Keratinocyte (primary cell): Measurements from ENCODE around the gene NEBL. TPM values are rescaled to one million over a fixed set of nuclear protein-coding genes. Genes with fewer than 3 reads are reported as not detected.

ENCODE experiments used
- DNase-seq: peaks from one replicate; pipeline ENCODE4 v3.0.0-alpha.2; 2011; ENCODE audit warnings: low read depth, missing footprints, low spot score
- FAIRE-seq: peaks from 2 replicates; lab custom pipeline; 2011; peaks lifted over from hg19 to GRCh38; lab: Jason Lieb, UNC
- H2AFZ ChIP-seq: 2 replicates; pipeline ENCODE4 v1.6.0; 2012; ENCODE audit warnings: low read length, control low read depth, inconsistent platforms; ENCODE audit not compliant: control insufficient read depth
- H3K27ac ChIP-seq: 2 replicates; pipeline ENCODE4 v1.5.1; 2011; ENCODE audit warnings: low read length; ENCODE audit not compliant: control insufficient read depth, insufficient read depth
- H3K27me3 ChIP-seq: 3 replicates; pipeline ENCODE4 v1.6.0; 2011; ENCODE audit warnings: low read length; ENCODE audit not compliant: control insufficient read depth, insufficient read depth; ENCODE audit errors: extremely low read depth
- H3K36me3 ChIP-seq, 2 experiments: 2 replicates in 1 of 2; 3 replicates in 1 of 2; pipeline ENCODE4 v1.5.1; 2011; ENCODE audit warnings: low read length in 2 of 2, mild to moderate bottlenecking in 1 of 2; ENCODE audit not compliant: control insufficient read depth in 2 of 2, insufficient read depth in 2 of 2; ENCODE audit errors: extremely low read depth in 1 of 2
- H3K4me1 ChIP-seq: 3 replicates; pipeline ENCODE4 v1.5.1; 2011; ENCODE audit warnings: low read length; ENCODE audit not compliant: control insufficient read depth, insufficient read depth; ENCODE audit errors: extremely low read depth
- H3K4me2 ChIP-seq: 3 replicates; pipeline ENCODE4 v1.6.0; 2011; ENCODE audit warnings: low read depth, low read length; ENCODE audit not compliant: control insufficient read depth, insufficient read depth; ENCODE audit errors: extremely low read depth
- H3K4me3 ChIP-seq, 3 experiments: fragments of 200-600 bp in 1 of 3; sonication (generic) in 1 of 3; 2 replicates in 2 of 3; 3 replicates in 1 of 3; pipeline ENCODE4 v1.5.1; 2011 to 2016; ENCODE audit warnings: low read length in 3 of 3, mild to moderate bottlenecking in 3 of 3, control low read depth in 2 of 3, inconsistent platforms in 1 of 3, low read depth in 1 of 3, mixed read lengths in 1 of 3, mixed run types in 1 of 3, moderate library complexity in 1 of 3; ENCODE audit not compliant: control insufficient read depth in 2 of 3, insufficient read depth in 2 of 3; ENCODE audit errors: extremely low read depth in 1 of 3
- H3K79me2 ChIP-seq: 2 replicates; pipeline ENCODE4 v1.6.0; 2012; ENCODE audit warnings: low read length; ENCODE audit not compliant: control insufficient read depth, insufficient read depth
- H3K9ac ChIP-seq: 3 replicates; pipeline ENCODE4 v1.6.0; 2011; ENCODE audit warnings: low read length; ENCODE audit not compliant: control insufficient read depth, insufficient read depth; ENCODE audit errors: extremely low read depth
- H3K9me1 ChIP-seq: 3 replicates; pipeline ENCODE4 v1.6.0; 2011; ENCODE audit warnings: low read length; ENCODE audit not compliant: control insufficient read depth, insufficient read depth; ENCODE audit errors: extremely low read depth
- H3K9me3 ChIP-seq: 2 replicates; pipeline ENCODE4 v1.5.1; 2012; ENCODE audit warnings: low read depth, low read length; ENCODE audit not compliant: control insufficient read depth
- H4K20me1 ChIP-seq: 3 replicates; pipeline ENCODE4 v1.6.0; 2011; ENCODE audit warnings: low read length; ENCODE audit not compliant: control insufficient read depth, insufficient read depth; ENCODE audit errors: extremely low read depth
- CTCF ChIP-seq, 3 experiments: IDR thresholded peaks in 1 of 3; conservative IDR thresholded peaks in 1 of 3; optimal IDR thresholded peaks in 1 of 3; 2 replicates in 2 of 3; 3 replicates in 1 of 3; pipeline versions ENCODE3 to v1.5.1; 2011; ENCODE audit warnings: low read length in 3 of 3, mild to moderate bottlenecking in 3 of 3, moderate library complexity in 2 of 3, control low read depth in 1 of 3, inconsistent platforms in 1 of 3; ENCODE audit not compliant: insufficient read depth in 2 of 3; ENCODE audit errors: extremely low read depth in 1 of 3
- EZH2 ChIP-seq: IDR thresholded peaks from one replicate; pipeline ENCODE4 v1.6.1; 2012; ENCODE audit warnings: inconsistent platforms, mild to moderate bottlenecking, low read length, moderate library complexity
- dilution Hi-C: fragments of 300-500 bp; cut with MboI; formaldehyde crosslinking; loops from one replicate; pipeline ENCODE4 v1.7.0; 2020; ENCODE audit warnings: low sequenced_read_pairs; ENCODE audit not compliant: extremely low pct_ligation_motif_present
- polyA plus RNA-seq, 5 experiments: library from polyadenylated mRNA; depleted of rRNA in 3 of 5; stranded (reverse) in 3 of 5; stranded (forward) in 1 of 5; unstranded in 1 of 5; fragments of >200 nt; gene quantifications; 1 replicate in 1 of 5; 2 replicates in 3 of 5; 3 replicates in 1 of 5; pipeline versions ENCODE4 v1.2.1 to v1.2.3, GENCODE V29; 2011 to 2012; ENCODE audit warnings: missing spikeins in 2 of 5, low read depth in 1 of 5, low replicate concordance in 1 of 5

Gene NEBL
- polyA plus RNA-seq, 1 donor (not counting 4 experiments of a cell fraction or from before 2014, with no cell fraction given) = 4.5 TPM

GRCh38 chr10:20846263-20846662, 50.8 kb downstream of the NEBL start:
- Histone ChIP-seq H4K20me1 (no peaks in the 10 kb centered on the region), H2AFZ (no peak overlapping the region), H3K27ac (no peak overlapping the region), H3K9me3 (no peaks in the 10 kb centered on the region), H3K4me2 (no peak overlapping the region), H3K4me3 (no peak overlapping the region), H3K9ac (no peak overlapping the region), H3K9me1 (no peaks in the 10 kb centered on the region), H3K4me1 (no peaks in the 10 kb centered on the region), H3K36me3 (no peaks in the 10 kb centered on the region), H3K79me2 (no peaks in the 10 kb centered on the region), H3K27me3 (no peaks in the 10 kb centered on the region)
- TF ChIP-seq EZH2 (no peak), CTCF (optimal IDR thresholded peaks at IDR 0.05 in 1 of 3, IDR thresholded peaks at IDR 0.05 in 1 of 3, conservative IDR thresholded peaks at IDR 0.05 in 1 of 3; ENCODE audit: extremely low read depth in 1 of 3, insufficient read depth in 2 of 3, low read length in 3 of 3) (no peak)
- FAIRE-seq (no peak), DNase-seq (no peak)
- dilution Hi-C loops = no loop called here

GRCh38 chr10:20841419-20841818, 55.7 kb downstream of the NEBL start:
- Histone ChIP-seq H3K36me3 (no peaks in the 10 kb centered on the region), H3K4me2 (no peak overlapping the region), H3K27me3 (no peaks in the 10 kb centered on the region), H3K9ac (no peak overlapping the region), H3K4me3 (no peak overlapping the region), H3K9me3 (no peaks in the 10 kb centered on the region), H4K20me1 (no peaks in the 10 kb centered on the region), H3K27ac (no peak overlapping the region), H3K79me2 (no peaks in the 10 kb centered on the region), H3K4me1 (peaks cover 6% of the 10 kb centered on the region), H2AFZ (no peak overlapping the region), H3K9me1 (no peaks in the 10 kb centered on the region)
- no peak for DNase-seq
- dilution Hi-C loops = no loop called here
- no peak for TF ChIP-seq EZH2
- no peak for TF ChIP-seq CTCF (optimal IDR thresholded peaks at IDR 0.05 in 1 of 3, IDR thresholded peaks at IDR 0.05 in 1 of 3, conservative IDR thresholded peaks at IDR 0.05 in 1 of 3; ENCODE audit: extremely low read depth in 1 of 3, insufficient read depth in 2 of 3, low read length in 3 of 3)
- FAIRE-seq = no peak
